LNCAP (cell line): ENCODE results near the gene LRRC40.

ENCODE experiments used
- CTCF ChIP-seq: fragments of 450-650 bp; IDR thresholded peaks from 2 replicates; pipeline ENCODE4 v1.5.1; 2017; ENCODE audit warnings: mild to moderate bottlenecking

LRRC40 gene

DNA sequence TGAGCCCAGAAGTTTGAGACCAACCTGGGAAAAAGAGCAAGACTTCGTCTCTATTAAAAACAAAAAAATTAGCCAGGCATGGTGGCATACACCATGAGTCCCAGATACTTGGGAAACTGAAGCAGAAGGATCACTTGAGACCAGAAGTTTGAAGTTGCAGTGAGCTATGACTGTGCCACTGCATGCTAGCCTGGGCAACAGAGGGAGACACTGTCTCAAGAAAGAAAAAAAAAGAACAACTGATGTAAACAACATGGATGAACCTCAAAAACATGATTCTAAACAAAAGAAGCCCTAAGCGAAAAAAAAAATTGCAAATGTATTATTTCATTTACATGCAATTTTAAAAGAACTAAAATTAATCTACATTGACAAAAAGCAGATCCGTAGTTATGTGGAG lies 9.0 kb downstream of the LRRC40 start:
- no peak for TF ChIP-seq CTCF

DNA sequence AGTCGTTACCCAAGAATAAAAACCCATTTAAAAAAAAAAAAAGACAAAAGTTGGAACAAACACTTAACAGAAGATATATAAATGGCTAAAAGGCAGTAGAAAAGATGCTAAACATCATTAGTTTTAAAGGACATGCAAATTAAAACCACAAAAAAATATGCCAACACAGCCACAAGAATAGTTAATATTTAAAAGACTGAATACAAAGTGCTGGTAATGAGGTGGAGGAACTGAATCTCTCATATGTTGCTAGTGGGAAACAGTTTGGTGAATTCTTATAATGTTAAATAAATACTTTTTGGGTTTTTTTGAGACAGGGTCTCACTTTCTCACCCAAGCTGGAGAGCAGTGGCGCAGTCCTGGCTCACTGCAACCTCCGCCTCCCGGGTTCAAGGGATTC lies 10.0 kb downstream of the LRRC40 start:
- no peak for TF ChIP-seq CTCF

DNA sequence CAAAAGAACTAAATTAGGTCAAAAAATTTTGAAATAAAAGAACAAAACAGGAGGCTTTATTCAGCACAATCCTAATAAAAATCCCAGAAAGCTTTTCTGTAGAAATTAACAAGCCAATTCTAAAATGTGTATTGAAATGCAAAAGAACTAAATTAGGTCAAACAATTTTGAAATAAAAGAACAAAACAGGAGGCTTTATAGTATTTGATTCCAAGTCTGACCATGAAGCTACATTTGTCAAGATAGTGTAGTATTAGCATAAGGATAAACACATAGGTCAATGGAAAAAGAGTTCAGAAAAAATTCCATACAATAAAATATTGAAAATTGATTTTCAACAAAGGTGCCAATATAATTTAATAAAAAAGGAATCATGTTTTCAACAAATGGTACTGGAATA lies 10.8 kb downstream of the LRRC40 start:
- no peak for TF ChIP-seq CTCF

- no peak for TF ChIP-seq CTCF
Measured at GRCh38 chr1:70190180-70190579, 15.2 kb downstream of the LRRC40 start.

DNA sequence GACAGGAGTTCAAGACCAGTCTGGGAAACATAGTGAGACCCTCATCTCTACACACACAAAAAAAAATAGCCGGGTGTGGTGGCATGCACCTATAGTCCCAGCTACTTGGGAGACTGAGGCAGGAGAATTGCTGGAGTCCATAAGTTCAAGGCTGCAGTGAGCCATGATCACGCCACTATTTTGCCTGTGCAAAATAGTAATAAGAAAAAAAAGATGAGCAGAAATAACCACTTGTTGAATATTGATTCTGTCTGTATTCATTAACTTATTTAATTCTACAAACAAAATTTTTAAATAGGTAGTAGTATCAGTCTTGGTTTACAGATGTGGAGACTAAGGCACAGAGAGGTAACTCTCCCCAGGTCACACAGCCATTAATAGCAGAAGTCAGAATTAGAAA lies 16.9 kb downstream of the LRRC40 start:
- no peak for TF ChIP-seq CTCF

GRCh38 chr1:70171512-70171911 lies 33.9 kb downstream of the LRRC40 start:
- TF ChIP-seq CTCF = no peak

GRCh38 chr1:70169018-70169839 lies 36.1 kb downstream of the LRRC40 start:
- TF ChIP-seq CTCF = no peak

DNA sequence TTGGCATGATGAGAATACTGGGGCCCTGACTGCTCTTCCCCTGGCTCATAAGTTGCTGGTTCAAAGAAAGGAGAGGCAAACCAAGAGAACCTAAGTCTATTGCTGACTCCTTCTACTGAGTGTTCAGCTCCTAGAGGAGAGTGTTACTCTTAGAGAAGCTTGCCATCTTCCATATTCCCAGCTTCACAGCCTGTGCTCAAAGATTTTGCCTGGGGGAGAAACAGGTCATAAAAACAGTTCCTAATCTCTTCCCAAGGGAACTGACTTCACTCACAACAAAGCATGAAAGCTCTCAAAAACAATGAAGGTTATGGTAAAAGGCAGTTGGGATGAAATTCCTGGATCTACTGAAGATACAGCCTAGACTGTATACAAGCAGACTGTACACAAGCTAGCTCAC lies 37.1 kb downstream of the LRRC40 start:
- TF ChIP-seq CTCF = no peak
